NK-92 treated with Interleukin-12 subunit alpha and Interleukin-12 subunit beta, amount 100 ng/mL, for 24 hours (cell line): ENCODE results near the gene ARVCF.
A peak's percentile ranks its signal among the peaks of the same experiment; 100 is the strongest.

Experiments
- DNase-seq: peaks from one replicate; lab custom pipeline; 2025; lab: John Stamatoyannopoulos, UW

The ARVCF gene

GRCh38 chr22:19961868-19962245 is 54.8 kb downstream of the ARVCF start:
- DNase-seq, result no peak

GRCh38 chr22:19961201-19961580 is 55.4 kb downstream of the ARVCF start:
- no peak for DNase-seq

- no peak for DNase-seq
Measured at GRCh38 chr22:19960491-19961200, 56.0 kb downstream of the ARVCF start.

GRCh38 chr22:19959587-19960490 is 56.8 kb downstream of the ARVCF start:
- no peak for DNase-seq

- no peak for DNase-seq
Measured at GRCh38 chr22:19959043-19959586, 57.5 kb downstream of the ARVCF start.

- no peak for DNase-seq
Measured at GRCh38 chr22:19958083-19959042, 58.3 kb downstream of the ARVCF start.

GRCh38 chr22:19957445-19957844 is 59.2 kb downstream of the ARVCF start:
- no peak for DNase-seq

- no peak for DNase-seq
Measured at GRCh38 chr22:19955241-19956128, 61.1 kb downstream of the ARVCF start.

GRCh38 chr22:19951346-19951745 is 65.3 kb downstream of the ARVCF start:
- DNase-seq, result no peak

- DNase-seq, result no peak
Measured at GRCh38 chr22:19948057-19948760, 68.4 kb downstream of the ARVCF start.

- no peak for DNase-seq
Measured at GRCh38 chr22:19943082-19944026, 73.3 kb downstream of the ARVCF start.

GRCh38 chr22:19942157-19943081 is 74.2 kb downstream of the ARVCF start:
- no peak for DNase-seq

GRCh38 chr22:19941365-19942082 is 75.1 kb downstream of the ARVCF start, which contains the start of the genes COMT and TXNRD2:
Gene COMT (plus strand): TSS chr22:19941772. CDS start chr22:19962527, 20,755 bp downstream.
Gene TXNRD2 (minus strand): TSS chr22:19941818. CDS start chr22:19941803, 15 bp downstream.
- DNase-seq, result peak; percentile 58

- no peak for DNase-seq
Measured at GRCh38 chr22:19940536-19941364, 75.9 kb downstream of the ARVCF start.

GRCh38 chr22:19937616-19938473 is 78.8 kb downstream of the ARVCF start:
- DNase-seq, result no peak
